GM21381 (cell line): ENCODE results near the gene IFNGR1.
"Not testable (repeated sequence)": the region's sequence is repeated elsewhere in the genome, so short reads cannot be mapped to it uniquely, and the experiment has no call there.

Source experiments
- ATAC-seq: cut with Tn5 transposase; IDR thresholded peaks from one replicate; pipeline ENCODE4 v1.9.1; 2021; ENCODE audit warnings: mild to moderate bottlenecking, moderate library complexity; ENCODE audit not compliant: unreplicated experiment

The IFNGR1 gene

GRCh38 chr6:137214931-137215330 lies 4.3 kb downstream of the IFNGR1 start:
- no peak for ATAC-seq

- no peak for ATAC-seq
Measured at GRCh38 chr6:137213813-137214212, 5.4 kb downstream of the IFNGR1 start.

- no peak for ATAC-seq
Measured at GRCh38 chr6:137213331-137213740, 5.8 kb downstream of the IFNGR1 start.

GRCh38 chr6:137211910-137212309 lies 7.3 kb downstream of the IFNGR1 start:
- no peak for ATAC-seq

DNA sequence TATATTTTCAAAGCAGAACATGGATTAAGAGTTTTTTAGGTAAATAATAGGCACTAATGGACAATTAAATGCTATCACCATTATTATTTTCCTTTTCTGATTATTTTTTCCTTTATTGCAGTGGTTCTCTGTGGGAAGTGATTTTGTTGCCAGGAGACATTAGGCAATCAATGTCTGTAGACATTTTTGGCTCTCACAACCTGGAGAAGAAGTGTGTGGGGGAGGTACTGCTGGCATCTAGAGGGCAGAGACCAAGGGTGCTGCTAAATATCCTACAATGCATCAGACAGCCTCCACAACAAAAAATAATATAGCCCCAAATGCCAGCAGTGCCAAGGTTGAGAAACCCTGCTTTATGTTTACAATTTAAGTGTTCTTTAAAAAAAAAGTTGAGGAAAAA lies 8.3 kb downstream of the IFNGR1 start:
- no peak for ATAC-seq

- ATAC-seq = no peak
Measured at GRCh38 chr6:137208279-137208678, 10.9 kb downstream of the IFNGR1 start.

GRCh38 chr6:137207457-137207856 lies 11.7 kb downstream of the IFNGR1 start:
- ATAC-seq = not testable (repeated sequence)

- no peak for ATAC-seq
Measured at GRCh38 chr6:137206577-137206976, 12.6 kb downstream of the IFNGR1 start.

DNA sequence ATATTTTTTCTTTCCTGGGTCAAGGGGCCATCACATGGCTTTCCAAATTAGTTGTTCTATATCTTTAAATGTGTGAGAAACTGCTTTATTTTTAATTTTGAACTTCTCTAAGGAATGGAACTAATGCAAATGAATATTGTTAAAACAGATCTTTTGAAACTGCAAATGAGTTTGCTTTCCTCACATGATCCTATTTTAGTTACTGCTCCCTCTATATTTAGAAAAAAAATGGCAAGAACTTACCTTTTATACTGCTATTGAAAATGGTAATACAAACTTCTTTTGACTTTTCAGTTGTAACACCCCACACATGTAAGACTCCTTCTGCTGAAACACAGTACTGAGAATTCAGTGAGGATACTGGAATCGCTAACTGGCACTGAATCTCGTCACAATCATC lies 15.9 kb downstream of the IFNGR1 start:
- no peak for ATAC-seq

GRCh38 chr6:137202078-137202477 lies 17.1 kb downstream of the IFNGR1 start:
- ATAC-seq = no peak

GRCh38 chr6:137201006-137201405 lies 18.2 kb downstream of the IFNGR1 start:
- no peak for ATAC-seq

- no peak for ATAC-seq
Measured at GRCh38 chr6:137200288-137200687, 18.9 kb downstream of the IFNGR1 start.

- no peak for ATAC-seq
Measured at GRCh38 chr6:137197684-137198645, 21.2 kb downstream of the IFNGR1 start.

DNA sequence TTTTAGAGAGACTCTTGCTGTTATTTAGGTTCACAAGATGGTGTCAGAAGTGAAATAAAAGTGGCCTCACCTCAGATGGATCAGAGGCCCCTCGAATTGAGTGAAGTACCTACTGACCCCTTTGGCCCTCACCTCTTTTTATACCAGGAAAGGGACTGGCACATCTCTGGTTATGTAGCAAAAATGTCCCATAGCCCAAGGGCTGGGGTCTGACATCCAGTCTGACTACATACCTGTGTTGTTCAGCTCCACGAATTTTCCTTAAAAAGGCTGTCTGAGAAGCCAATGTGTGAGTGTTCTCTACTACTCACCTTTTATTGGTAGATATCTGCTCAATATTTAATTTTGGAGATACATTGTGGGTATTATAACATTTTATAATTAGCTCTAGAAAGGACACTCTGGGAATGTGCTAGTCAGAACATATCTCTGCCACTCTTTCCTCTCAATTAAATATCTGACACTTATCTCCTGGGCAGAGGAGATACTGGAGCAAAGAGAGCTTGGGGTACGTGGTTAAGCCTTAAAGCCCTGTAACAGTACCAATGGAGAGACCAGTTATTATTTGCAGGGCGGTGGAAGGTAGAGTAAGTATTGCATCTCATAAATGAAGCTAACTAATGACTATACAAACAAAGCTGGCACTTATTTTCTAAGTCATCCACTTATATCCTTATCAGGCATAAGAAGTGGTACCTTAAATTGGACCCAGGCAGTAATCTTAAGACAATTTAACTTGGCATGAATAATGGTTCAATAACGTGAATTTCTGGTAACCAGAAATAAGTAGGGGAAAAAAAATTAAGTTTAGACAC lies 25.7 kb downstream of the IFNGR1 start:
- no peak for ATAC-seq

- no peak for ATAC-seq
Measured at GRCh38 chr6:137192821-137193220, 26.4 kb downstream of the IFNGR1 start.

- ATAC-seq = no peak
Measured at GRCh38 chr6:137191670-137192069, 27.5 kb downstream of the IFNGR1 start.

- no peak for ATAC-seq
Measured at GRCh38 chr6:137191236-137191635, 27.9 kb downstream of the IFNGR1 start.

GRCh38 chr6:137190583-137191094 lies 28.5 kb downstream of the IFNGR1 start:
- no peak for ATAC-seq

DNA sequence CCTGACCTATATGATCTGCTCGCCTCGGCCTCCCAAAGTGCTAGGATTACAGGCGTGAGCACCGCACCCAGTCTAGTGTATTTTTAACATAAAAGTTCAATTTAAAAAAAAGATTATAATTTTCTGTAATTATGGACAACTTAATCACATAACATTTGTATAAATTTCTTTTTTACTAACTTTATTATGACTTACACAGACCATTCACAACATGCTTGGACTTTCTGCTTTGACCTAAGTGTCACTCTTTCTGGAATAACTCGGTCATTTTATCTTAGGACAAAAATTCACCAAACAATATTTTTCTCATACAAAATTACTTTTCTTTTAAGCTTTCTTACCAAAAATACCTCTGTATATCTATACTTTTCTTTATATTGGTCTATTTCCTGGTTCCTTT lies 30.3 kb downstream of the IFNGR1 start:
- no peak for ATAC-seq

DNA sequence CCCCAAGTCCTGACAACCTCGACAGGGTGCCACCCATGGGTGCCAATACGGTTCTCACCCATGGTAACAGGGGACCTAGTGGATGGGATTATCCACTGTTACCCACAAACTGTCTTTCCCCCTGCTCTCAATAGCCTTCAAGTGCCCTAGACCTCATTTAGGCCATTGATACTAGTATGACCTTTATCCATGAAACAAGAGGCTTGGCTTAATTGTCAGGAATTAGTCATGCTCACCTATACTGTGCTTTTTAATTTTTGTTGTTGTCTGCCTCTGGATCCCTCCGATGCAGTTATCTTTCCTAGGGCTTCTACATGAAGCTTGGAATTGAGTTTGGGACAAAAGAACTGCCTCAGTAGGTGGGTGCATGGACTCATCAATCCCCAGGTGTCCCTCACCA lies 33.9 kb downstream of the IFNGR1 start:
- no peak for ATAC-seq

DNA sequence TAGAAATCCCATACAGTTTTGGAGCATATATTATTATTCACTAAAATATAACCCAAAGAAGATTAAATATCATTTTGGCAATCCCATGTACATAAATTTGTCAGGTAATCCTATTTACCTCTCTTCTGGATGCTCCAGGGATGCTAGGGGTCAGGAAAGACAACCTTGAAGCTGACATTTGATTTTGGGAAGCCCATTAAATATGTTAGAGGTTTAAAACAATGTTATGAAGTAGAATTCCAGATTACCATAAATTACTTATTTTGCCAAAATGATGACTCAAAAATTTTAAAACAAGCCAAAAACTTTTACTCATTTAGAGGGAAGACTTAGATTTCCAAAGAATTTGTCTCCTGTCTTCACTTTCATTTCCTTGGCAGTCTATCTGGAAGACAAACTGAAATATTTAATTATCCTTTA lies 36.5 kb downstream of the IFNGR1 start:
- ATAC-seq = no peak
